Neural progenitor cell (in vitro differentiated cells): ENCODE data around the gene SF3B2. TPM values are rescaled to one million over a fixed set of nuclear protein-coding genes. Genes with fewer than 3 reads are reported as not detected.
A peak's percentile ranks its signal among the peaks of the same experiment; 100 is the strongest.

ENCODE experiments used
- DNase-seq: peaks from one replicate; pipeline ENCODE4 v3.0.0-alpha.2; 2016; ENCODE audit warnings: low spot score
- H2AFZ ChIP-seq: fragments of 200-600 bp; sonication (generic); replicated peaks from 2 replicates; pipeline ENCODE4 v1.6.1; 2016; ENCODE audit warnings: antibody characterized with exemption
- H3F3A ChIP-seq: fragments of 200-600 bp; sonication (generic); 2 replicates; pipeline ENCODE4 v1.6.1; 2016; ENCODE audit warnings: antibody characterized with exemption, low read depth
- H3K27ac ChIP-seq: fragments of 200-600 bp; sonication (generic); 2 replicates; pipeline ENCODE4 v1.5.1; 2016; ENCODE audit warnings: mild to moderate bottlenecking
- H3K27me3 ChIP-seq: fragments of 200-600 bp; sonication (generic); 2 replicates; pipeline ENCODE4 v1.6.1; 2016; ENCODE audit warnings: mild to moderate bottlenecking, moderate library complexity
- H3K36me3 ChIP-seq: fragments of 200-600 bp; sonication (generic); 2 replicates; pipeline ENCODE4 v1.5.1; 2016
- H3K4me1 ChIP-seq: fragments of 200-600 bp; sonication (generic); 2 replicates; pipeline ENCODE4 v1.6.1; 2016; ENCODE audit warnings: mixed run types
- H3K4me2 ChIP-seq: fragments of 200-600 bp; sonication (generic); 2 replicates; pipeline ENCODE4 v1.6.1; 2016
- H3K4me3 ChIP-seq: fragments of 200-600 bp; sonication (generic); 2 replicates; pipeline ENCODE4 v1.5.1; 2016
- H3K79me2 ChIP-seq: fragments of 200-600 bp; sonication (generic); 2 replicates; pipeline ENCODE4 v1.6.1; 2016; ENCODE audit warnings: low read depth
- H3K9ac ChIP-seq: fragments of 200-600 bp; sonication (generic); 2 replicates; pipeline ENCODE4 v1.6.1; 2016
- H3K9me3 ChIP-seq: fragments of 200-600 bp; sonication (generic); 2 replicates; pipeline ENCODE4 v1.5.1; 2016; ENCODE audit warnings: low read depth
- H4K20me1 ChIP-seq: fragments of 200-600 bp; sonication (generic); 2 replicates; pipeline ENCODE4 v1.6.1; 2016; ENCODE audit warnings: low read depth
- H3K27ac Mint-ChIP-seq: 3 replicates; pipeline ENCODE4 v1.8.0; 2021; ENCODE audit warnings: mixed read lengths
- H3K27me3 Mint-ChIP-seq: 2 replicates; pipeline ENCODE4 v1.8.0; 2022; ENCODE audit warnings: low read depth, mild to moderate bottlenecking, inconsistent platforms, moderate library complexity, mixed read lengths; ENCODE audit not compliant: insufficient read depth
- H3K36me3 Mint-ChIP-seq: 3 replicates; pipeline ENCODE4 v1.8.0; 2021; ENCODE audit warnings: mixed read lengths
- H3K4me1 Mint-ChIP-seq: 3 replicates; pipeline ENCODE4 v1.8.0; 2021; ENCODE audit warnings: mixed read lengths
- H3K4me3 Mint-ChIP-seq: 3 replicates; pipeline ENCODE4 v1.8.0; 2021; ENCODE audit warnings: mild to moderate bottlenecking, moderate library complexity, mixed read lengths
- H3K9me3 Mint-ChIP-seq: 3 replicates; pipeline ENCODE4 v1.8.0; 2020; ENCODE audit warnings: mixed read lengths
- CTCF ChIP-seq: fragments of 200-600 bp; sonication (generic); IDR thresholded peaks from 2 replicates; pipeline ENCODE4 v1.5.1; 2017; ENCODE audit warnings: antibody characterized with exemption, mild to moderate bottlenecking
- EZH2 ChIP-seq: fragments of 200-600 bp; sonication (generic); IDR thresholded peaks from 2 replicates; pipeline ENCODE4 v1.6.1; 2017; ENCODE audit warnings: antibody characterized with exemption, mild to moderate bottlenecking, moderate library complexity
- EZH2phosphoT487 ChIP-seq: fragments of 200-600 bp; sonication (generic); IDR thresholded peaks from 2 replicates; pipeline ENCODE4 v1.6.1; 2017; ENCODE audit warnings: antibody characterized with exemption
- total RNA-seq: library from RNA; depleted of rRNA; stranded (reverse); fragments of >200 nt; gene quantifications from 2 replicates; pipeline ENCODE4 v1.2.3, GENCODE V29; 2015; ENCODE audit warnings: low replicate concordance

Gene SF3B2
- total RNA-seq, 1 donor from 2014 or later: 198 TPM

- no peaks in the 10 kb centered on the region for H3K4me1 ChIP-seq
- peaks cover 8% of the 10 kb centered on the region for H3K4me1 Mint-ChIP-seq
- H4K20me1 ChIP-seq: no peaks in the 10 kb centered on the region
- DNase-seq: no peak
- no peaks in the 10 kb centered on the region for H3K27me3 Mint-ChIP-seq
- no peak overlapping the region for H3K4me3 Mint-ChIP-seq
- no peak overlapping the region for H3K4me3 ChIP-seq
- no peak overlapping the region for H3K9ac ChIP-seq
- H3K27ac ChIP-seq: no peak overlapping the region
- no peaks in the 10 kb centered on the region for H3F3A ChIP-seq
- peaks cover 1% of the 10 kb centered on the region for H3K36me3 Mint-ChIP-seq
- H3K27me3 ChIP-seq: no peaks in the 10 kb centered on the region
- H2AFZ ChIP-seq: no peak overlapping the region
- no peaks in the 10 kb centered on the region for H3K9me3 ChIP-seq
- no peak overlapping the region for H3K4me2 ChIP-seq
- TF ChIP-seq EZH2 (no peak), CTCF (no peak), EZH2phosphoT487 (no peak)
- no peaks in the 10 kb centered on the region for H3K36me3 ChIP-seq
- no peaks in the 10 kb centered on the region for H3K9me3 Mint-ChIP-seq
- H3K27ac Mint-ChIP-seq: peak overlapping the region; percentile 67
- H3K79me2 ChIP-seq: no peaks in the 10 kb centered on the region
Measured at GRCh38 chr11:66080055-66080817, 28.1 kb downstream of the SF3B2 start.

- Mint-ChIP-seq H3K4me3 (no peak overlapping the region), H3K27ac (no peak overlapping the region), H3K27me3 (no peaks in the 10 kb centered on the region), H3K4me1 (peaks cover 8% of the 10 kb centered on the region), H3K9me3 (no peaks in the 10 kb centered on the region), H3K36me3 (peaks cover 1% of the 10 kb centered on the region)
- Histone ChIP-seq H3K4me1 (no peaks in the 10 kb centered on the region), H2AFZ (no peak overlapping the region), H3F3A (no peaks in the 10 kb centered on the region), H3K79me2 (no peaks in the 10 kb centered on the region), H3K9ac (no peak overlapping the region), H3K4me3 (no peak overlapping the region), H4K20me1 (no peaks in the 10 kb centered on the region), H3K27ac (no peak overlapping the region), H3K27me3 (no peaks in the 10 kb centered on the region), H3K36me3 (no peaks in the 10 kb centered on the region), H3K4me2 (no peak overlapping the region), H3K9me3 (no peaks in the 10 kb centered on the region)
- TF ChIP-seq CTCF: no peak
- TF ChIP-seq EZH2: no peak
- TF ChIP-seq EZH2phosphoT487: no peak
- no peak for DNase-seq
Measured at GRCh38 chr11:66081505-66081904, 29.3 kb downstream of the SF3B2 start.

DNA sequence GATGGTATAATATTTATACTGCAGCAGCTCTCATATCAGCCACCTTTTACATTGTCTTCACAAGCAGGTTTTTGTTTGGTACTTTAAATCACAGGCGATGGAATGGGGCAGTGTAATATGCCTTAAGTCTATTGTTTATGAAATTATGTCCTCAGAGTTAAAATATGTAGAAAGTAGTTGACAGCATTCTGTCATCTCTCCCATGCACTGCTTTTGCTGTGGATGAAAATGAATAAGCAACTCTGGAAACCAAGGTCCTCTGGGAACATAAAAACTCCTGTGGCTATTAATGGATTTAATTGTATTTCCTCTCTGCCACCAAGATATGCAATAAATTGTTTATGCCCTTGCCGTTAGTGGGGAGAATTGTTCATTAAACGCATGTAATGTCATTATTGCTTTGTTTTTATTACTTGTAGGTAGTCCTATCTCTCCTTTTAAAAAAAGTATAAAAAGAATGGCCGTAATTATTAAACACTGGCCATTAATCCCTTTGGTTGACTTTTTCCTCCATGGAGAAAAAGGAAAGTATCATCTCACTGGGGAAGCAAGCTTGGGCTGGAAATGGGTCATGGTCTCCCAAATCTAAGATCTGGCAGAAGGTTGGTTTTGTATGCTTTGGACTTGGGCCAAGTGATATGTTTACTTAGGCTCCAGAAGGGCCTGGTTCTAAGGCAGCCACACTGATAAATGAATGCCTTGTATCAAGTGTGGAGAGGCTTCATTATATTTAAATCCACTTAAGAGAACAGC is 31.0 kb downstream of the SF3B2 start:
- Histone ChIP-seq H2AFZ (no peak overlapping the region), H3K4me3 (no peak overlapping the region), H3K9me3 (no peaks in the 10 kb centered on the region), H3K36me3 (no peaks in the 10 kb centered on the region), H3K27me3 (no peaks in the 10 kb centered on the region), H3F3A (no peaks in the 10 kb centered on the region), H4K20me1 (peaks cover 6% of the 10 kb centered on the region), H3K27ac (no peak overlapping the region), H3K79me2 (no peaks in the 10 kb centered on the region), H3K4me1 (no peaks in the 10 kb centered on the region), H3K4me2 (no peak overlapping the region), H3K9ac (no peak overlapping the region)
- DNase-seq: no peak
- Mint-ChIP-seq H3K4me1 (peaks cover 15% of the 10 kb centered on the region), H3K4me3 (no peak overlapping the region), H3K27ac (no peak overlapping the region), H3K9me3 (no peaks in the 10 kb centered on the region), H3K36me3 (no peaks in the 10 kb centered on the region), H3K27me3 (no peaks in the 10 kb centered on the region)
- TF ChIP-seq CTCF (no peak), EZH2phosphoT487 (no peak), EZH2 (no peak)
